Breast epithelium (tissue), 4 donors: ENCODE results near the gene DACH1. TPM values are rescaled to one million over a fixed set of nuclear protein-coding genes. Genes with fewer than 3 reads are reported as not detected.

ENCODE experiments used
- DNase-seq, 2 donors: peaks; one replicate each; pipeline ENCODE4 v3.0.0-alpha.2; 2019; ENCODE audit warnings: low spot score in 2 of 2
- H3K27ac ChIP-seq, 2 donors: fragments of 200-600 bp; sonication (generic) in 1 of 2; one replicate each; pipeline ENCODE4 v1.5.1; 2016 to 2019; ENCODE audit warnings: mild to moderate bottlenecking in 1 of 2
- H3K27me3 ChIP-seq, 2 donors: fragments of 200-600 bp; sonication (generic) in 1 of 2; one replicate each; pipeline versions ENCODE4 v1.5.1 to v1.6.0; 2017 to 2019; ENCODE audit warnings: control low read depth in 1 of 2, mild to moderate bottlenecking in 1 of 2
- H3K36me3 ChIP-seq: fragments of 200-600 bp; one replicate; pipeline ENCODE4 v1.5.1; 2019
- H3K4me1 ChIP-seq, 2 donors: fragments of 200-600 bp; sonication (generic); one replicate each; pipeline ENCODE4 v1.5.1; 2016 to 2019; ENCODE audit warnings: control low read depth in 1 of 2
- H3K4me3 ChIP-seq, 3 donors: fragments of 200-600 bp; sonication (generic); 1 replicate in 2 of 3; 2 replicates in 1 of 3; pipeline ENCODE4 v1.5.1; 2016 to 2019; ENCODE audit warnings: mild to moderate bottlenecking in 3 of 3, moderate library complexity in 2 of 3
- H3K9me3 ChIP-seq, 2 donors: fragments of 200-600 bp; sonication (generic) in 1 of 2; one replicate each; pipeline ENCODE4 v1.5.1; 2016 to 2019; ENCODE audit warnings: control low read depth in 1 of 2
- CTCF ChIP-seq, 3 donors: fragments of 450-650 bp; IDR thresholded peaks; one replicate each; pipeline ENCODE4 v1.5.1; 2016 to 2017; ENCODE audit warnings: antibody characterized with exemption in 3 of 3, mild to moderate bottlenecking in 3 of 3, moderate library complexity in 3 of 3
- POLR2A ChIP-seq: fragments of 450-650 bp; IDR thresholded peaks from one replicate; pipeline ENCODE4 v1.6.1; 2016; ENCODE audit warnings: antibody characterized with exemption, mild to moderate bottlenecking, moderate library complexity
- POLR2AphosphoS5 ChIP-seq, 3 donors: sonication (generic); formaldehyde crosslinking; IDR thresholded peaks; one replicate each; pipeline ENCODE4 v1.6.1; 2017; ENCODE audit warnings: antibody characterized with exemption in 3 of 3
- intact Hi-C: fragments of 100-400 bp; cut with DNase I; formaldehyde crosslinking; loops from one replicate; pipeline ENCODE4 v1.15.1; 2023; ENCODE audit warnings: low total_unique reads
- total RNA-seq, 3 donors: library from RNA; depleted of rRNA; stranded (reverse); fragments of >200 nt; gene quantifications; one replicate each; pipeline ENCODE4 v1.1.0, GENCODE V29; 2016

DACH1 gene
- total RNA-seq, 3 donors from 2014 or later, result 2.2 to 13.9 (median 11.5) TPM

DNA sequence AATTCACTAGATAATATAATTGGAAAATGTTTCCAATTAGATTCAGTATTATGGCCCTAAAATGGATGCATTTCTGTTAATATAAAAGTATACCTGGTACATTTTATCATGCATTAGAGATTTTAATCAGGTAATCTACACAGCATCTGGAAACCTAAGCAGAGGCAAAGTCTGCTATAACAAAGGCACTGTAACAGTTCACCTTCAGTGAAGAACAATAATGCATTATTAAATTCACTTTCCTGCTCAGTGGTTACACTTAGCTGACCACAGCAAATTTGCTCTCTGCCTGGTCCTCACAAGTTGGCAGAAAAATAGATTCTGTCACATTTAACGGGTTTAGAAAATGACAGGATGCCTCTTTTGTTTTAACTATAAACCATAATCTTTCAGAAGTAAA is 326.9 kb downstream of the DACH1 start:
- TF ChIP-seq CTCF (IDR thresholded peaks at IDR 0.05) (no peak), POLR2A (no peak), POLR2AphosphoS5 (IDR thresholded peaks at IDR 0.05) (no peak)
- Histone ChIP-seq H3K36me3 (no peaks in the 10 kb centered on the region), H3K27me3 (no peaks in the 10 kb centered on the region), H3K4me3 (no peak overlapping the region), H3K4me1 (no peaks in the 10 kb centered on the region), H3K27ac (no peak overlapping the region), H3K9me3 (no peaks in the 10 kb centered on the region)
- intact Hi-C loops, result no loop called here
- no peak for DNase-seq

DNA sequence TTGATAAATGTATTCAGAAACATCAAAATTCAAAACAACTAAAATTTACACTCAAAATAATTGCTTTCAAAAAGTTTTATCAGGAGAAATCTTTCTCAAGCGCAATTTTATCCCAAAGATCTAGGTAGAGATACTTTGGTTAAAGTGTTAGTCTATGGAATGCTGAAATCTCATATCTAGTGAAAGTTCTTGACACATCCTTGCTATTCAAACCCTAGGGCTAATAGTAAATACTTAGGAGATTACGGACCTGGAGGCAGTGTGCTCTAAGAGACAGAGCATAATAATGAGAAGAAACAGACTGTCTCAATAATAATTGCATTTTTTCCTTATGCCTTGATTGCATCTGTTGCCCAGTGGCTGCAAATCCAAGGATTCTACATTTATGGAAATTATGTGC is 330.8 kb downstream of the DACH1 start:
- no peak overlapping the region for H3K4me3 ChIP-seq
- H3K4me1 ChIP-seq, result no peaks in the 10 kb centered on the region
- no peaks in the 10 kb centered on the region for H3K27me3 ChIP-seq
- intact Hi-C loops, result no loop called here
- H3K36me3 ChIP-seq, result no peaks in the 10 kb centered on the region
- no peaks in the 10 kb centered on the region for H3K9me3 ChIP-seq
- no peak overlapping the region for H3K27ac ChIP-seq
- TF ChIP-seq CTCF (IDR thresholded peaks at IDR 0.05), result no peak
- TF ChIP-seq POLR2AphosphoS5 (IDR thresholded peaks at IDR 0.05), result no peak
- TF ChIP-seq POLR2A, result no peak
- DNase-seq, result no peak

DNA sequence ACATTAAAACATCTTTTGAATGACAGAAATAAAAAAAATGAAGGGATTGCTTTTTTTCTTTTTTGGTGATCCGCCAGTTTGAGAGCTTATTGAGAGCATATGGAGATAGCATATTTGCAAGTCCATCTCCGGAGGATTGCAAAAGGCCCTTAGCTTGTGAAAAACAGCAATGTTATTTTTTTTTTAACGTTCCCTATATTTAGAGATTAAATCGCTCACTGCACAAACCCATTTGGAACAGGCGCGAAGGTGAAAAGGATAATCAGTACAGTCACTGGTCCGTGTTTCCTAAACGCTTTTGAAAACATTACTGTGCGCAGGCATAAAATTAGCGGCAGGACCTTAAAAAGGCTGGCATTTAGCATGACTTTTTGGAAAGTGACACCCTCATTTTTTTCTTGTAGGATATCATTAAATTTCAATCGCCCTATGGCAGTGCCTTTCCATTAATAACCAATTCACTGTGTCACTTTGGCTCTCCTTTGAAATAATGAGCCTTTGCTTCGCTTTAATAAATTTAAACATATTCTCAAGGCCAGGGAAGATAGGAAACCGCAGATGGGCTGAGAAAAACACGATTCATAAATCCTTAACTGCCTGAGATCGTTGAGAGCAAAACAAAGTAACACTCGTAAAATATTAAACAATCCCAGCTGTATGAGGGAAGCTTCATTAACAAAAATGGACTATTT is 342.2 kb downstream of the DACH1 start:
- intact Hi-C loops, result no loop called here
- Histone ChIP-seq H3K27ac (no peak overlapping the region), H3K27me3 (no peaks in the 10 kb centered on the region), H3K9me3 (no peaks in the 10 kb centered on the region), H3K4me3 (no peak overlapping the region), H3K36me3 (no peaks in the 10 kb centered on the region), H3K4me1 (no peaks in the 10 kb centered on the region)
- no peak for DNase-seq
- TF ChIP-seq POLR2A (no peak), CTCF (IDR thresholded peaks at IDR 0.05) (no peak), POLR2AphosphoS5 (IDR thresholded peaks at IDR 0.05) (no peak)

DNA sequence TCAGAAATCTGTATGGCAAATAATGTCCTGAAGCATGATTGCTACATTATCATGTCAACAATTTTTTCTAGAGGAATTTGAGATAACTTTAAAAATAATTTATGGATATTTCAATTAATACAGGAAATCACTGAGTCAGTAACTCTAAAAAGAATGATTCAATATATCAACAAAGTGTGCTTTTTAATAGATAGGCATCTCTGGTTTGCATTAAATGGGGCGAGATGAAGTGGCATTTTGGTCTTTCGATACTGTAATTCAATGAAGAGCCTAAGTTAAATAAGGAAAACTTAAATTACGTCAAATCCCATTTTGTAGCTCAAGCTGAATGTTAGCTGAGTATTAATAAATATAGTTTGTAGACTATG is 342.8 kb downstream of the DACH1 start:
- Histone ChIP-seq H3K36me3 (no peaks in the 10 kb centered on the region), H3K27me3 (no peaks in the 10 kb centered on the region), H3K27ac (no peak overlapping the region), H3K4me1 (no peaks in the 10 kb centered on the region), H3K9me3 (no peaks in the 10 kb centered on the region), H3K4me3 (no peak overlapping the region)
- no peak for DNase-seq
- intact Hi-C loops, result no loop called here
- no peak for TF ChIP-seq POLR2A
- TF ChIP-seq CTCF (IDR thresholded peaks at IDR 0.05), result no peak
- no peak for TF ChIP-seq POLR2AphosphoS5 (IDR thresholded peaks at IDR 0.05)

DNA sequence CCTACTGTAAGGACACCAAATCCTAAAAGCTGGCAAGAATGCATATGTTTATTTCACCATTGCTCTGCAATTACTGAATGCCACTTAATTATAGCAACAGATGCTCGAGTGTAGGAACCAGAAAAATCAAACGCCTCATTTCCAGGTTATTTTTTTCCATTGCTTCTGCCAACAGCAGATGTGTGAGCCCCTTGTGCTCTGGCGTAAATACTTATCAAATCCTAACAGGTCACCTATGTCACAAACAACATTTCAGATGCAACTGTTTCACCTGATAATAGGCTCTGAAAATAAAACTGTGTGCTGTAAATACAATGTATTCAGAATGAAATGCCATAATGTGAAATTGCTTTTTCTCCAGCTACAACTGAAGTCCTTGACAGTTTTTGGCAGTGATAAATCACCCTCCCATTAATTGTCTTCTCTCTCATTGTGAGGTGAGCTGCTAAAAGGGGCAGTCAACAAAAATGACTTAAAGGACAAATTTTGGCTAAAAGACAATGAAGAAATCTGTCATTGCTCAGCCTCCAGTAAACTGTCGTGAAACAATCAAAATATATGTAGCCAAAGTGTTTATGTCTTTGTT is 344.0 kb downstream of the DACH1 start:
- no peaks in the 10 kb centered on the region for H3K36me3 ChIP-seq
- H3K9me3 ChIP-seq, result no peaks in the 10 kb centered on the region
- H3K4me3 ChIP-seq, result no peak overlapping the region
- H3K4me1 ChIP-seq, result no peaks in the 10 kb centered on the region
- intact Hi-C loops, result no loop called here
- H3K27ac ChIP-seq, result no peak overlapping the region
- no peaks in the 10 kb centered on the region for H3K27me3 ChIP-seq
- DNase-seq, result no peak
- TF ChIP-seq POLR2A (no peak), POLR2AphosphoS5 (IDR thresholded peaks at IDR 0.05) (no peak), CTCF (IDR thresholded peaks at IDR 0.05) (no peak)
